LNCaP clone FGC (cell line): ENCODE data around the gene URB1.

Experiments used
- DNase-seq: peaks from one replicate; pipeline ENCODE4 v3.0.0-alpha.2; 2011; ENCODE audit warnings: low read depth
- H3K4me3 ChIP-seq: 2 replicates; pipeline ENCODE4 v1.5.1; 2011; ENCODE audit warnings: mild to moderate bottlenecking, low read depth, low read length, control low read depth
- CTCF ChIP-seq: IDR thresholded peaks from 2 replicates; pipeline ENCODE4 v1.5.1; 2012; ENCODE audit warnings: mild to moderate bottlenecking; ENCODE audit not compliant: control insufficient read depth, insufficient read depth; ENCODE audit errors: extremely low read depth

URB1 gene

DNA sequence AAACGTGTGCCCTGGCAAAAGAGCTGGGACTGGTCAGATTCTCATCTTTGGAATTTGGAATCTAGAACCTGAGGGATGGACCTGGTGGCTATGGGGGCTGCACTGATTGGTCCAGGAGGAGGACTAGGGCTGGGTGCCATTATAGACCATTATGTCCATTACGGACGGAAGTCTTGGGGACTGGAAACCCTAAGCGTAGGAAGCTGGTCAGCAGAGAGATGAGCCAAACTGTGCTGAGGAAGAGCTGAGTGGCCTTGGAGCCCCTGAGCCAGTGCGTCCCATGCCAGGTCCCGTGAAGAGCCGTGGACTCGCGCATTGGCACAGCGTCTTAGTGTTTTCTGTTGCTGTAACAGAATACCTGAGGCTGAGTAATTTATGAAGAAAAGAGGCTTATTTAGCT, 84.1 kb downstream of the URB1 start:
- no peak for DNase-seq
- no peak for TF ChIP-seq CTCF
- H3K4me3 ChIP-seq, result no peak overlapping the region

- no peak for TF ChIP-seq CTCF
- no peak for DNase-seq
- H3K4me3 ChIP-seq, result no peak overlapping the region
These were observed 85.1 kb downstream of the URB1 start for GRCh38 chr21:32307706-32308105.

DNA sequence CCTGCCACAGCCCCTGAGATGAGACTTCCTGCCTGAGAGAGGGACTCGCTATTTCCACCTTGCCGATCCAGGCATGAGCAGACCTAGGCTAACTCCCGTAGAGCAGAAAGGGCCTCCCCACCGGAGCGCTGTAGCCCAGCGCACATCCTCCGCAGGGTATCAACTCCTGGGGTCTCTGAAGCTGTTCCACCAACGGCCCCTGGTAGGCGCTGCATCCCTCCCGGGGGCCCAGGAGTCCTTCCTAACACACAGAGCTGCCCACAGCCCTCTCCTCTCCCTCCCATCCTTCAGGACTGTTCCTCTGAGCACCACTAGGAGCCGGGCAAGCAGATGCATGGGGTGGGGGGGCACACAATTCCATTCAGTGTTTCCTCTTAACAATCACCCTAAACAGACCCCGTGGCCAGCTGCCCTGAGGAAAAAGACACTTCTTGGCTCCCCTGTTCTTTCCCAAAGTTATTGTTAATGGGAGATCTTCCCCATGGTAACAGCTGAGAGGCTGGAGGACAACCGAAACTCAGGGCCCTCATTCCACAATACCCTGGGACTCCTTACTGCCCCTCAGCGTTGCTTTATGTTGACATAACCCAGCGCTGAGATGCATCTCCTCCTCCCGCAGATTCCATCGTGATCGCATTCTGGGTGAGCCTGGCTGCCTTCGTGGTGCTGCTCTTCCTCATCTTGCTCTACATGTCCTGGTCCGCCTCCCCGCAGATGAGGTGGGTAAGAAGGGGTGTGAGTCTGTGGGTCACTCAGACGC, 86.6 kb downstream of the URB1 start:
- no peak for DNase-seq
- H3K4me3 ChIP-seq, result no peak overlapping the region
- no peak for TF ChIP-seq CTCF

DNA sequence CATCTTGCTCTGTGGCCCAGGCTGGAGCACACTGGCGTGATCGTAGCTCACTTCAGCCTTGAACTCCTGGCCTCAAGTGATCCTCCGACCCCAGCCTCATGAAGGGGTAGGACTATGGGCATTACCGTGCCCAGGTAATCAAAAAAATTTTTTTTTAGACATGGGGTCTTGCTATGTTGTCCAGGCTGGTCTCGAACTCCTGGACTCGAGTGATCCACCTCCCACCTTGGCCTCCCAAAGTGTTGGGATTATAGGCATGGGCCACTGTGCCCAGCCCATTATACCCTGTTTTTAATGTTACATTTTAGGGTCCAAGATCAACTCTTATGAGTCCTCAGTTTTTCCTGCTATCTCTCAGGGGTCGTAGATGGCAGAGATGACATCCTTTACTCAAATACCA, 87.8 kb downstream of the URB1 start:
- H3K4me3 ChIP-seq, result no peak overlapping the region
- no peak for DNase-seq
- no peak for TF ChIP-seq CTCF

DNA sequence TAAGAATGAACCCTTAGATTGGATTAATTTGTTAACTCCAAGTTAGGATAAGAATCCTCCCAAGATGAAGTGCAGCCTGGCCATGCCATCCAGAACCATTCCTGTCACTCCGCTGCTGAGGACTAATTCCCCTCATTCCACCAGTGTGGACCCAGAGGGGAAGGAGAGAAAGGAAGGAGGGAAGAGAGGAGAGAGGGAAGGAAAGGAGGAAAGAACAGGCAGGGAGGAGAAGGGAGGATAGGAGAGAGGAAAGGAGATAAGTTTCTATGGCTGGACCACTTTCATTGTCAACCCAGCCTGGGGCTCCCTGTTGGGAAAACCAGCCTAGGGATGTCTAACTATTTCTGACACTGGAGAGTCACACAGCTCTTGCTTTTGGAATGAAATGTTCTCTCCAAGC, 89.4 kb downstream of the URB1 start:
- no peak for DNase-seq
- H3K4me3 ChIP-seq, result no peak overlapping the region
- no peak for TF ChIP-seq CTCF

DNA sequence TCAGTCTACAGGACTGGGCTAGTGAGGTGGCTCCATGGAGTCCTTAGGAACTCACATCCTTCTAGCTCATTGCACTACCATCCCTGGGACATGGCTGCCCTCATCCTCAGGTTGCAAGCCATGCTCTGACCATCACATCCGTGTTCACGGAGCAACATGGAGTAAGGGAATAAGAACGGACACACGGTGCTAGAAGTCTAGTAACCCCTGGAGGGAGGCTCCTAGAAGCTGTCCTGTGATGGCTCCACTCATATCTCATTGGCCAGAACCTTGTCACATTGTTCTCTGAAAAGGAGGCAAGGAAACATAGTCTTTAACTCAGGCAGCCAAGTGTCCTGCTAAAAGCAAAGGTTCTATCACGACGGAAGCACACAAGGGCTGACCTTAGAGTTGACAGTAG, 90.3 kb downstream of the URB1 start:
- DNase-seq, result no peak
- TF ChIP-seq CTCF, result no peak
- H3K4me3 ChIP-seq, result no peak overlapping the region

GRCh38 chr21:32301596-32301995, 91.2 kb downstream of the URB1 start:
- TF ChIP-seq CTCF, result no peak
- H3K4me3 ChIP-seq, result no peak overlapping the region
- DNase-seq, result no peak
